Eye (tissue), 1 donor: Measurements from ENCODE around the gene EPB41L1.

Experiments used
- DNase-seq: peaks from one replicate; pipeline ENCODE4 v3.0.0-alpha.2; 2015

Gene EPB41L1

DNA sequence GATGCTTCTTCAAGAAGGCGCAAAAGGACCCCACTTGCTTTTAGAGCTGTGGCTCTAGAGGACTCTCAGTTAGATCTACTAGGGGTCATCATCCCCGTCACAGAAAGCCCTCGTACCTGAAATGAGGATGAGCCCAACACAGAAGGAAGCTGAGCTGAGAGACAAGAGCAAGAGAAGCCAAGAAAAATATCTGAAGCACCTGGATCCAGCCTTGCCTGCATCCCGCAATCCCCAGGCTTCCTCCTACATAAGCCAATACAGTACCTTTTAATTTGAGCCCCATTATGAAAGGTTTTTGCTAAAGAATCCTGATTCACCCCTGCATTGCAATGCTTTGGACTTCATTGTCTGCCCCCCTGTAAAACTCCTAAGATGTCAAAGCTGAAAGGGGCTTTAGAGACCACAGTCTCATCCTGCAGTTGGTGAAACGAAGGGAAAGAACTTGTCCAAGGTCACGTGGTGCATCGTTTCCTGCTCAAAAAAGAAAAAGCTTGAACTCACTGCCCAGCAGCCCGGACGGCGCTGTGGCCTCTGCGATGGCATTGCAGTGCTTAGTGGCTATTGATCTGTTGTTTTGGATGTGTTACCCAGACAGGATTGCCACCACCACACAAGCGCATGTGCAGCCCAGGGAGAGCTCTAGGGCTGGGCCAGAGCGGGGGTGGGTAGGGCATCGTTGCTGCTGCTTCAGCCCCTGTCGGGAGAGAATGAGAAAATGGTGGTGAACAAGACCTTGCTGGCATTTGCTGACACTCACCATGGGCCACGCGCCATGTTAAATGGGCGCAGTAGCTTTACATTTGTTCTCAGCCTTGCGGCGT, 110.1 kb downstream of the EPB41L1 start:
- DNase-seq: no peak

DNA sequence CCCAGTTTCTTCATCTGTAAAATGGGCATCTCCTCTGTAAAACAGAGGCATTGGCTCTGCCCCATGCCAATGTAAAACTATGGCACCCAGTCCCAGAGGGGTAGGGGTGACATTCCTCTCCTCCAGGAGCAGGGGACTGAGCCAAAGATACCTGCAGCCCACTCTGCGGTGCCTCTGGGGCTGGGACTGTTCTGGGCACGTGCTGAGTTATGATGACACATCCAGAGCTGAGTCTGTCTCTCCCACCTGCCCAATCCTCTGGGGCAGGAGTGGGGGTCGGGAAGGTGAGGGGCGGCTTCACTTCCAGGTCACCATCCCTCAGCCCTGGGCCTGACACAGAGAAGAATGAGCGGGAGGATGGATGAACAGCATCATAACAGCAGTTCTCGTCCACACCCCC, 111.6 kb downstream of the EPB41L1 start:
- no peak for DNase-seq

DNA sequence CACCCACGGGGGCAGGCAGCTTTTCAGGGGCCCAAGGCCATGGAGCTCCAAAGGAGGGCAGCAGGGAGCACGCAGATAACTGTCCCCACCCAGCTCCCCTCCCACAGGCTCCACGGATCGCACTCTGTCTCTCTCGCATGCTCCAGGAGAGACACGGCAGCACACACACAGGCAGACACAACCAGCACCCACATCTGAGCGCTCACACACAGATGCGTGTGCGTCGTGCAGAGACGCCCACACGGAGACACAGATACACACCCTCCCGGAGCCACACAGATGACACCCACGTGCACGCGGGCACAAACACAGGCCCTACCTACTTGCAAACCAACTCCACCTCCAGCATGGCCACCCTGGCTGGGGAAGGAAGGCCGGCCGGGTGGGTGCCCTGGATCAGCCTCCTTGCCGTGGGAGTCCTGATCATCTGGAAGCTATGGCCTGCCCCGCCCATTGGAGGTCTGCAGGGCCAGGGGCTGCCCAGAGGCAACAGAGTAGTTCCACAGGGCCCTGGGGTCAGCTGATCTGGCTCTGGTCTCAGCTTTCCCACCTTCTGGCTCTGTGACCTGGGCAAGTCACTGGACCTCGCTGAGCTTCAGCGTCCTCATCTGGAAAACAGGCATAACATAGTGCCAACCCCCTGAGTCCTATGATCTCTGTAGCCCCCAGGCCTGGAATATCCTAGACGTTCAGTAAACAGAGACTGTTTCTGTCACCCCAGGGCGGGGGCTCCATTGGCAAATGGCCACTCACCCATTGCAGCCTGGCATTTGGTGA, 113.3 kb downstream of the EPB41L1 start:
- DNase-seq: no peak

GRCh38 chr20:36268440-36269342, 114.2 kb downstream of the EPB41L1 start:
- DNase-seq: no peak

- no peak for DNase-seq
These were observed 115.0 kb downstream of the EPB41L1 start for GRCh38 chr20:36269507-36269906.

DNA sequence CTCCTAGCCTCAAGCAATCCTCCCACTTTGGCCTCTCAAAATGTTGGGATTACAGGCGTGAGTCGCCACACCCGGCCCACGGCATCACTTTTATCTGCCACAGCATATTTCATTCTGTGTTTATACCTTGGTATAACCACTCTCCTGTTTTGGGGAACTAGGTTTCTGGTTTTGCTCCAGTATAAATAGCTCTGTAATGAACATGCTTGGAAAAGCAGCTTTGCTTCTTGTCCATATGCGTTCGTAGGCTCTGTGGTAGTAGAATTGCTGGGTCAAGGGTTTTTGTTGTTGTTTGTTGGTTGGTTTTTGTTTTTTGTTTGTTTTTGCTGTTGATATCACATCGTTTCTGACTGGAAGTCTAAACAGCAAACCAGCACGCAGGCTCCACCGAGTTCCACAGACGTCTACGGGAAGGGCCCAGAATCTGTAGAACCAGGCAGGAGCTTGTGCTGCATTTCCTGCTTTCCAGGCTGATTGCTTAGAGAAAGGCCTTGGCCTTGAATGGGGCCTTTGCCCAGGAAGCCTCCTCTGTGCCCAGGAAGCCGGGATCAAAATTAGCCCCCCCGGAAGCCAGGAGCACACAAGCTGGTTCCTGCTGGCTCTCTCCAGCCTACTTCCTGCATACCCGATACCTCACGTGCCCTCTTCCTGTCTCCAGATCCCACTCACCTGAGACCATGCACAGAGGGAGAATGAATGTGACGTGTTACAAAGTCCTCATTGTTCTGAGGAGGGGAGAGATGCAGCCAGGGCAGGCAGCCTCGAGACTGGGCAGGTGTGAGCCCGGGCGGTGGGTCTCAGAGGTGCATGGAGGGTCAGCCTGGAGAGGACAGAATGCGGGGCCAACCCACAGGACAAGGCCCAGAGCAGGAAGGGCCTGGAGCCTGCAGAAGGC, 116.5 kb downstream of the EPB41L1 start:
- DNase-seq: no peak

- no peak for DNase-seq
These were observed 117.4 kb downstream of the EPB41L1 start for GRCh38 chr20:36271639-36272546.

DNA sequence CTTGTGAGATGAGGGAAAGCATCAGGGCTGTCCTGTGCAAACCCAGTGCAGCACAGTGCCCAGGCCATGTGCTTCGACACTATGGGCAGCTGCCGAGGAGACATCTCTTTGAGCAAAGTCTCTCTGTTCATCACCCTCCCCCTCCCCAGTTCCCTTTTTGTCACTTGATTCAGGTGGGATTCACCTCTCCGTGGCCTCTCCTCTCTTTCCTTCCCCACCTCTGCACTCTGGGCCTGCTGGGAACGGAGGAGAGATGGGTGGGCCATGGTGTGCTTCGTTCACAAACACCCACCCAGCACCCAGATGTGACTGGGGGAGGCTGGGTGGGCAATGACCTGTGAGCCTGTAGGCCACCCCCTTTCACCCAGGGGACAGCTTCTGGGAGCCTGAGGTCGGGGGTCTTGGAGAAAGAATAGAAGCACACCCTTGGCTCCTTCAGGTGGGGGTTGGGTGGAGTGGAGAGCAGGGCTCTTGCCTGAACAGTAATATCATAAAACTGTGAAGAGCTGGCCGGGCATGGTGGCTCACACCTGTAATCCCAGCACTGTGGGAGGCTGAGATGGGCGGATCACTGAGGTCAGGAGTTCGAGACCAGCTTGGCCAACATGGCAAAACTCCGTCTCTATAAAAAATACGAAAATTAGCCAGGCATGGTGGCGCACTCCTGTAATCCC, 118.1 kb downstream of the EPB41L1 start:
- no peak for DNase-seq

DNA sequence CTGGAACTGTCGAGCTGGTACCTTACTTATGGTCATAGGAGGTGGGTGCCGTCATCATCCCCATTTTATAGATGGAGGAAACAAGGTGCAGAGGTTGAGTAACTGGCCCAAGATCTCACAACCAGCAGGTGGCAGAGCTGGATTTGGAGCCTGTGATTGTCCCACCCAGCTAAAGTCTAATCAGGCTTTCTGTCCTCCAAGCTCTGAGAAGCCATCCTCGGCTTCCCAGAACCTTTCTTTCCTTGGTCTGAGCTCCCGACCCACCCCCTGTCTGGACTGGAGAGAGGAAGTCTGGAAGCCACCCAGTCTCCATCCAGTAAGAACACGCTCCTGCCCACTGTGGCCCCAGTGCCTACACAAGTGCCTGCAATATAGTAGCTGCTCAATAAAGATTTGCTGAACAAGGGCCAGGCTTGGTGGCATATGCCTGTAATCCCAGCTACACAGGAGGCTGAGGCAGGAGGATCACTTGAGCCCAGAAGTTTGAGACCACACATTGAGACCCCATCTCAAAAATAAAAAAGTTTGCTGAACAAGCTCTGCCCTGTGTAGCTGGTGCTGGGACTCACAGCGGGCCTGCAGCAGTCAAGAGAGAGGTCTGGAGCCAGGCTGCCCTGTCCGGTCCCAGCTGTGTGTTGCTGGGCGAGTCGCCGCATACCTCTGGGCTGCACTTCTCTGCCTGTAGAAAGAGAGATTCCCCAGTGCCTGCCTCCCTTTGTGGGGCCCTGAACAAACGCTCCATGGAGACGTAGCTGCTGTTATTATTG, 119.1 kb downstream of the EPB41L1 start:
- no peak for DNase-seq

- peak; percentile 57 for DNase-seq
These were observed 119.8 kb downstream of the EPB41L1 start for GRCh38 chr20:36274181-36274841.

DNA sequence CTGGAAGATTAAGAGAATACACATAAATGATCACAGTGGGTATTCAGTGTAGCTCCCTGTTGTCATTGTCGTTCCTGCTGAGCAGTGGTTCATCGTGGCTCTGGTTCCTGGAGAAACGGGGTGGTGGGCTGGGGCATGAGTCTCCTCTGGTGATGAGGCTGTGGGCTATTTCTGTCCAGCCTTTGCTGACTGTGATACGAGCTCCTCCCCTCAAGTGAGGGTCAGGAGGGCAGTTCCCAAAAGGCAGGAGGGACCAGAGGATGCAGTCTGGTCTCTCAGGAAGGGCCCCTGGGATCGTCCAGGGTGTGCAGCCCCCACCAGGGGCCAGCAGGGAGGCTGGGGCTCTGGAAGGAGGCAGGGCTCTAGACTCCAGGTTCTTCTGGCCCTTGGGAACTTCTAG, 120.5 kb downstream of the EPB41L1 start:
- no peak for DNase-seq

GRCh38 chr20:36275441-36276189, 121.1 kb downstream of the EPB41L1 start:
- DNase-seq: no peak

- no peak for DNase-seq
These were observed 123.0 kb downstream of the EPB41L1 start for GRCh38 chr20:36277546-36277945.

DNA sequence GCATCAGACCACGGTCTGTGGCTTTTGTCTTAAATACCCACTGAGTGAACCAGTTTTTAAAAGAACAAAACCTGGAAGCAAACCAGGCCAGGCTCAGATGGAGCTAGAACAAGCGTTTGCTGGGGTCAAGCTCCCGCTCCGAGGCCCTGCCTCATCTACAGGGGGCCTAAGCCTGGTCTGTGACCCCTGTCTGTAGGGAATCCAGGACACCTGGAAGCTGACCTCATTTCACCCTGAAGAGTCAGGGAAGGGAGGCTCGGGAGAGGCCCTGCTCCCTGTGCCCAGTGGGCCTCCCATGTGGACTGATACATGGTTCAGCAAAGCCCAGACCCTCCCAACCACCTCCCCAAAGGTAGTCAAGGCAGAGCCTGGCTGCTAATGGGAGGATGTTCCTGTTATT, 124.8 kb downstream of the EPB41L1 start:
- no peak for DNase-seq

- no peak for DNase-seq
These were observed 125.2 kb downstream of the EPB41L1 start for GRCh38 chr20:36279776-36280175.

GRCh38 chr20:36281785-36282380, 127.3 kb downstream of the EPB41L1 start:
- no peak for DNase-seq
